ENCODE measurements around the gene PEX12. TPM values are rescaled to one million over a fixed set of nuclear protein-coding genes. Genes with fewer than 3 reads are reported as not detected.
"Not testable (repeated sequence)": the region's sequence is repeated elsewhere in the genome, so short reads cannot be mapped to it uniquely, and the experiment has no call there.

The PEX12 gene
- total and polyA plus RNA-seq, 9 of the 15 experiments (the other 6 are each of a cell fraction or from before 2014, with no cell fraction given), result 4.0 to 12.4 (median 6.4) TPM

GRCh38 chr17:35563181-35563580, 15.2 kb downstream of the PEX12 start:
- H3K36me3 ChIP-seq (ENCODE audit: control insufficient read depth, insufficient read depth, low read length); H4K20me1 ChIP-seq (replicated peaks; ENCODE audit: control insufficient read depth, insufficient read depth, low read length); DNase-seq (ENCODE audit: extremely low read depth in 1 of 4, low spot score in 3 of 4); H3K4me3 ChIP-seq; CTCF ChIA-PET (ENCODE audit: low intra/inter-chr PET ratio); FAIRE-seq; ATAC-seq; H3K27me3 ChIP-seq (ENCODE audit: control insufficient read depth in 2 of 2, insufficient read depth in 2 of 2, low read length in 2 of 2); in situ Hi-C loops (cut with MboI); BruUV-seq (replicated peaks); H3K27ac ChIP-seq (ENCODE audit: extremely low read depth, low read depth, low read length); intact Hi-C loops (cut with micrococcal nuclease); H3K9me1 ChIP-seq (ENCODE audit: control insufficient read depth, insufficient read depth, low read length); H3K9me3 ChIP-seq (replicated peaks; ENCODE audit: control insufficient read depth, insufficient read depth, low read depth, low read length); TF ChIP-seq JUND (tag; IDR thresholded peaks at IDR 0.05; ENCODE audit: borderline replicate concordance, low read depth, low read length); ATF3 (CRISPR knock-in tag; conservative IDR thresholded peaks at IDR 0.05); TOE1 (CRISPR knock-in tag; IDR thresholded peaks at IDR 0.05; ENCODE audit: borderline replicate concordance, low read depth); NR2C1 (IDR thresholded peaks at IDR 0.05): not testable (repeated sequence)
- WGBS (ENCODE audit: insufficient coverage, low coverage, missing lambda C conversion rate), result 12% methylated on average over 15 of the region's 16 CpGs
- H2AFZ ChIP-seq (ENCODE audit: low read depth, low read length), result peak overlapping the region; percentile 53
- peak overlapping the region; percentile 57; the same call in 1 of the 2 replicates for H3K4me2 ChIP-seq (ENCODE audit: insufficient read depth, low read length)
- peak overlapping the region in 1 of 2 experiments; percentile 59; a peak in 1 of 4 replicates for H3K9ac ChIP-seq (ENCODE audit: insufficient read depth in 1 of 2, low read depth in 2 of 2, low read length in 2 of 2)
- POLR2A ChIA-PET, result interaction anchor here (0.6 to 8.6 kb wide), 4 partner anchors 11 to 581 kb away, joined by 3 to 122 read pairs (median 4); partner anchors contain the start of gene PEX12
- peaks cover 13% of the 10 kb centered on the region for H3K79me2 ChIP-seq (ENCODE audit: control insufficient read depth, insufficient read depth, low read length)
- peaks cover 19 to 45% of the 10 kb centered on the region in 2 experiments for H3K4me1 ChIP-seq (replicated peaks in 1 of 2; ENCODE audit: control insufficient read depth in 2 of 2, insufficient read depth in 2 of 2, low read length in 2 of 2)
- TF ChIP-seq ADNP (tag; IDR thresholded peaks at IDR 0.05) (0 out of 2 replicates have a peak, but pooled peaks have one; percentile 40), JUND (IDR thresholded peaks at IDR 0.05; ENCODE audit: borderline replicate concordance, low read depth, low read length) (0 out of 2 replicates have a peak, but pooled peaks have one; percentile 29), ATF3 (IDR thresholded peaks at IDR 0.05) (peak; percentile 54; the same call in 1 of the 2 replicates), CXXC5 (CRISPR knock-in tag; IDR thresholded peaks at IDR 0.05) (peak; percentile 41; the same call in 1 of the 2 replicates), TOE1 (IDR thresholded peaks at IDR 0.05; ENCODE audit: borderline replicate concordance) (peak; percentile 79; the same call in 1 of the 2 replicates), SMARCA4 (IDR thresholded peaks at IDR 0.05) (0 out of 2 replicates have a peak, but pooled peaks have one; percentile 43), L3MBTL2 (IDR thresholded peaks at IDR 0.05) (peak; percentile 48), NR2C1 (tag; IDR thresholded peaks at IDR 0.05) (0 out of 2 replicates have a peak, but pooled peaks have one; percentile 20), KDM1A (IDR thresholded peaks at IDR 0.05) (0 out of 4 replicates have a peak, but pooled peaks of 1 of the 2 experiments have one; percentile 13), SMARCE1 (IDR thresholded peaks at IDR 0.05) (peak; percentile 43; the same call in 1 of the 2 replicates)
- TF ChIP-seq, protein P1, sequence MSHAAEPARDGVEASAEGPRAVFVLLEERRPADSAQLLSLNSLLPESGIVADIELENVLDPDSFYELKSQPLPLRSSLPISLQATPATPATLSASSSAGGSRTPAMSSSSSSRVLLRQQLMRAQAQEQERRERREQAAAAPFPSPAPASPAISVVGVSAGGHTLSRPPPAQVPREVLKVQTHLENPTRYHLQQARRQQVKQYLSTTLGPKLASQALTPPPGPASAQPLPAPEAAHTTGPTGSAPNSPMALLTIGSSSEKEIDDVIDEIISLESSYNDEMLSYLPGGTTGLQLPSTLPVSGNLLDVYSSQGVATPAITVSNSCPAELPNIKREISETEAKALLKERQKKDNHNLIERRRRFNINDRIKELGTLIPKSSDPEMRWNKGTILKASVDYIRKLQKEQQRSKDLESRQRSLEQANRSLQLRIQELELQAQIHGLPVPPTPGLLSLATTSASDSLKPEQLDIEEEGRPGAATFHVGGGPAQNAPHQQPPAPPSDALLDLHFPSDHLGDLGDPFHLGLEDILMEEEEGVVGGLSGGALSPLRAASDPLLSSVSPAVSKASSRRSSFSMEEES (CRISPR knock-in tag; IDR thresholded peaks at IDR 0.05), result 0 out of 2 replicates have a peak, but pooled peaks have one; percentile 13
- TF ChIP-seq, protein P2, sequence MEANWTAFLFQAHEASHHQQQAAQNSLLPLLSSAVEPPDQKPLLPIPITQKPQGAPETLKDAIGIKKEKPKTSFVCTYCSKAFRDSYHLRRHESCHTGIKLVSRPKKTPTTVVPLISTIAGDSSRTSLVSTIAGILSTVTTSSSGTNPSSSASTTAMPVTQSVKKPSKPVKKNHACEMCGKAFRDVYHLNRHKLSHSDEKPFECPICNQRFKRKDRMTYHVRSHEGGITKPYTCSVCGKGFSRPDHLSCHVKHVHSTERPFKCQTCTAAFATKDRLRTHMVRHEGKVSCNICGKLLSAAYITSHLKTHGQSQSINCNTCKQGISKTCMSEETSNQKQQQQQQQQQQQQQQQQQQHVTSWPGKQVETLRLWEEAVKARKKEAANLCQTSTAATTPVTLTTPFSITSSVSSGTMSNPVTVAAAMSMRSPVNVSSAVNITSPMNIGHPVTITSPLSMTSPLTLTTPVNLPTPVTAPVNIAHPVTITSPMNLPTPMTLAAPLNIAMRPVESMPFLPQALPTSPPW (CRISPR knock-in tag; IDR thresholded peaks at IDR 0.05), result peak; percentile 32; the same call in 1 of the 2 replicates

All from K562 (cell line).